ENCODE data around the gene CCDC7. TPM values are rescaled to one million over a fixed set of nuclear protein-coding genes. Genes with fewer than 3 reads are reported as not detected.

Gene CCDC7
- total and polyA plus RNA-seq, 2 experiments from 2014 or later, result 0.83 to 1.6 TPM

GRCh38 chr10:32621969-32622368 is 176.0 kb downstream of the CCDC7 start:
- Mint-ChIP-seq H3K4me3 (no peak overlapping the region), H3K27ac (no peak overlapping the region), H3K36me3 (ENCODE audit: low read depth) (no peaks in the 10 kb centered on the region), H3K9me3 (peaks cover 5% of the 10 kb centered on the region; the same call in 1 of the 3 replicates), H3K4me1 (no peaks in the 10 kb centered on the region), H3K27me3 (ENCODE audit: insufficient read depth, low read depth, poor library complexity) (peaks cover 2% of the 10 kb centered on the region)
- Histone ChIP-seq H2AFZ (no peak overlapping the region), H3K4me3 (no peak overlapping the region), H3K4me2 (no peak overlapping the region), H3K36me3 (ENCODE audit: insufficient read depth) (no peaks in the 10 kb centered on the region), H3K27me3 (ENCODE audit: insufficient read depth) (no peaks in the 10 kb centered on the region), H3K27ac (ENCODE audit: low read depth) (no peak overlapping the region), H3K4me1 (ENCODE audit: insufficient read depth) (no peaks in the 10 kb centered on the region), H3F3A (replicated peaks; ENCODE audit: low read depth) (no peaks in the 10 kb centered on the region), H4K20me1 (replicated peaks; ENCODE audit: insufficient read depth) (no peaks in the 10 kb centered on the region), H3K79me2 (replicated peaks; ENCODE audit: insufficient read depth) (no peaks in the 10 kb centered on the region), H3K9me2 (ENCODE audit: insufficient read depth) (no peaks in the 10 kb centered on the region)
- ATAC-seq (no peak), DNase-seq (ENCODE audit: low spot score) (no peak)
- TF ChIP-seq NANOG (IDR thresholded peaks at IDR 0.05; ENCODE audit: borderline replicate concordance) (no peak), EZH2phosphoT487 (IDR thresholded peaks at IDR 0.05; ENCODE audit: unreplicated experiment) (no peak)
- TF ChIP-seq, protein P1, sequence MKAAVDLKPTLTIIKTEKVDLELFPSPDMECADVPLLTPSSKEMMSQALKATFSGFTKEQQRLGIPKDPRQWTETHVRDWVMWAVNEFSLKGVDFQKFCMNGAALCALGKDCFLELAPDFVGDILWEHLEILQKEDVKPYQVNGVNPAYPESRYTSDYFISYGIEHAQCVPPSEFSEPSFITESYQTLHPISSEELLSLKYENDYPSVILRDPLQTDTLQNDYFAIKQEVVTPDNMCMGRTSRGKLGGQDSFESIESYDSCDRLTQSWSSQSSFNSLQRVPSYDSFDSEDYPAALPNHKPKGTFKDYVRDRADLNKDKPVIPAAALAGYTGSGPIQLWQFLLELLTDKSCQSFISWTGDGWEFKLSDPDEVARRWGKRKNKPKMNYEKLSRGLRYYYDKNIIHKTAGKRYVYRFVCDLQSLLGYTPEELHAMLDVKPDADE (IDR thresholded peaks at IDR 0.05), result no peak

GRCh38 chr10:32622409-32622808 is 176.5 kb downstream of the CCDC7 start:
- Histone ChIP-seq H3K4me1 (ENCODE audit: insufficient read depth) (no peaks in the 10 kb centered on the region), H3K27me3 (ENCODE audit: insufficient read depth) (no peaks in the 10 kb centered on the region), H3K9me2 (ENCODE audit: insufficient read depth) (no peaks in the 10 kb centered on the region), H3K36me3 (ENCODE audit: insufficient read depth) (no peaks in the 10 kb centered on the region), H3F3A (replicated peaks; ENCODE audit: low read depth) (no peaks in the 10 kb centered on the region), H3K27ac (ENCODE audit: low read depth) (no peak overlapping the region), H3K79me2 (replicated peaks; ENCODE audit: insufficient read depth) (no peaks in the 10 kb centered on the region), H4K20me1 (replicated peaks; ENCODE audit: insufficient read depth) (no peaks in the 10 kb centered on the region), H3K4me3 (no peak overlapping the region), H3K4me2 (no peak overlapping the region), H2AFZ (no peak overlapping the region)
- Mint-ChIP-seq H3K27ac (no peak overlapping the region), H3K27me3 (ENCODE audit: insufficient read depth, low read depth, poor library complexity) (peaks cover 2% of the 10 kb centered on the region), H3K4me3 (no peak overlapping the region), H3K4me1 (no peaks in the 10 kb centered on the region), H3K9me3 (peaks cover 6% of the 10 kb centered on the region; the same call in 1 of the 3 replicates), H3K36me3 (ENCODE audit: low read depth) (no peaks in the 10 kb centered on the region)
- no peak for ATAC-seq
- DNase-seq (ENCODE audit: low spot score), result no peak
- TF ChIP-seq, protein P2, sequence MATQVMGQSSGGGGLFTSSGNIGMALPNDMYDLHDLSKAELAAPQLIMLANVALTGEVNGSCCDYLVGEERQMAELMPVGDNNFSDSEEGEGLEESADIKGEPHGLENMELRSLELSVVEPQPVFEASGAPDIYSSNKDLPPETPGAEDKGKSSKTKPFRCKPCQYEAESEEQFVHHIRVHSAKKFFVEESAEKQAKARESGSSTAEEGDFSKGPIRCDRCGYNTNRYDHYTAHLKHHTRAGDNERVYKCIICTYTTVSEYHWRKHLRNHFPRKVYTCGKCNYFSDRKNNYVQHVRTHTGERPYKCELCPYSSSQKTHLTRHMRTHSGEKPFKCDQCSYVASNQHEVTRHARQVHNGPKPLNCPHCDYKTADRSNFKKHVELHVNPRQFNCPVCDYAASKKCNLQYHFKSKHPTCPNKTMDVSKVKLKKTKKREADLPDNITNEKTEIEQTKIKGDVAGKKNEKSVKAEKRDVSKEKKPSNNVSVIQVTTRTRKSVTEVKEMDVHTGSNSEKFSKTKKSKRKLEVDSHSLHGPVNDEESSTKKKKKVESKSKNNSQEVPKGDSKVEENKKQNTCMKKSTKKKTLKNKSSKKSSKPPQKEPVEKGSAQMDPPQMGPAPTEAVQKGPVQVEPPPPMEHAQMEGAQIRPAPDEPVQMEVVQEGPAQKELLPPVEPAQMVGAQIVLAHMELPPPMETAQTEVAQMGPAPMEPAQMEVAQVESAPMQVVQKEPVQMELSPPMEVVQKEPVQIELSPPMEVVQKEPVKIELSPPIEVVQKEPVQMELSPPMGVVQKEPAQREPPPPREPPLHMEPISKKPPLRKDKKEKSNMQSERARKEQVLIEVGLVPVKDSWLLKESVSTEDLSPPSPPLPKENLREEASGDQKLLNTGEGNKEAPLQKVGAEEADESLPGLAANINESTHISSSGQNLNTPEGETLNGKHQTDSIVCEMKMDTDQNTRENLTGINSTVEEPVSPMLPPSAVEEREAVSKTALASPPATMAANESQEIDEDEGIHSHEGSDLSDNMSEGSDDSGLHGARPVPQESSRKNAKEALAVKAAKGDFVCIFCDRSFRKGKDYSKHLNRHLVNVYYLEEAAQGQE (IDR thresholded peaks at IDR 0.05; ENCODE audit: unreplicated experiment), result no peak
- TF ChIP-seq ZNF331 (CRISPR knock-in tag; IDR thresholded peaks at IDR 0.05; ENCODE audit: low read depth), result no peak
- TF ChIP-seq STAT1 (IDR thresholded peaks at IDR 0.05; ENCODE audit: unreplicated experiment), result no peak
- no peak for TF ChIP-seq JUNB (IDR thresholded peaks at IDR 0.05; ENCODE audit: unreplicated experiment)
- TF ChIP-seq CREB1 (CRISPR knock-in tag; IDR thresholded peaks at IDR 0.05; ENCODE audit: low read depth), result no peak
- TF ChIP-seq NANOG (IDR thresholded peaks at IDR 0.05; ENCODE audit: borderline replicate concordance), result no peak
- TF ChIP-seq, protein P3, sequence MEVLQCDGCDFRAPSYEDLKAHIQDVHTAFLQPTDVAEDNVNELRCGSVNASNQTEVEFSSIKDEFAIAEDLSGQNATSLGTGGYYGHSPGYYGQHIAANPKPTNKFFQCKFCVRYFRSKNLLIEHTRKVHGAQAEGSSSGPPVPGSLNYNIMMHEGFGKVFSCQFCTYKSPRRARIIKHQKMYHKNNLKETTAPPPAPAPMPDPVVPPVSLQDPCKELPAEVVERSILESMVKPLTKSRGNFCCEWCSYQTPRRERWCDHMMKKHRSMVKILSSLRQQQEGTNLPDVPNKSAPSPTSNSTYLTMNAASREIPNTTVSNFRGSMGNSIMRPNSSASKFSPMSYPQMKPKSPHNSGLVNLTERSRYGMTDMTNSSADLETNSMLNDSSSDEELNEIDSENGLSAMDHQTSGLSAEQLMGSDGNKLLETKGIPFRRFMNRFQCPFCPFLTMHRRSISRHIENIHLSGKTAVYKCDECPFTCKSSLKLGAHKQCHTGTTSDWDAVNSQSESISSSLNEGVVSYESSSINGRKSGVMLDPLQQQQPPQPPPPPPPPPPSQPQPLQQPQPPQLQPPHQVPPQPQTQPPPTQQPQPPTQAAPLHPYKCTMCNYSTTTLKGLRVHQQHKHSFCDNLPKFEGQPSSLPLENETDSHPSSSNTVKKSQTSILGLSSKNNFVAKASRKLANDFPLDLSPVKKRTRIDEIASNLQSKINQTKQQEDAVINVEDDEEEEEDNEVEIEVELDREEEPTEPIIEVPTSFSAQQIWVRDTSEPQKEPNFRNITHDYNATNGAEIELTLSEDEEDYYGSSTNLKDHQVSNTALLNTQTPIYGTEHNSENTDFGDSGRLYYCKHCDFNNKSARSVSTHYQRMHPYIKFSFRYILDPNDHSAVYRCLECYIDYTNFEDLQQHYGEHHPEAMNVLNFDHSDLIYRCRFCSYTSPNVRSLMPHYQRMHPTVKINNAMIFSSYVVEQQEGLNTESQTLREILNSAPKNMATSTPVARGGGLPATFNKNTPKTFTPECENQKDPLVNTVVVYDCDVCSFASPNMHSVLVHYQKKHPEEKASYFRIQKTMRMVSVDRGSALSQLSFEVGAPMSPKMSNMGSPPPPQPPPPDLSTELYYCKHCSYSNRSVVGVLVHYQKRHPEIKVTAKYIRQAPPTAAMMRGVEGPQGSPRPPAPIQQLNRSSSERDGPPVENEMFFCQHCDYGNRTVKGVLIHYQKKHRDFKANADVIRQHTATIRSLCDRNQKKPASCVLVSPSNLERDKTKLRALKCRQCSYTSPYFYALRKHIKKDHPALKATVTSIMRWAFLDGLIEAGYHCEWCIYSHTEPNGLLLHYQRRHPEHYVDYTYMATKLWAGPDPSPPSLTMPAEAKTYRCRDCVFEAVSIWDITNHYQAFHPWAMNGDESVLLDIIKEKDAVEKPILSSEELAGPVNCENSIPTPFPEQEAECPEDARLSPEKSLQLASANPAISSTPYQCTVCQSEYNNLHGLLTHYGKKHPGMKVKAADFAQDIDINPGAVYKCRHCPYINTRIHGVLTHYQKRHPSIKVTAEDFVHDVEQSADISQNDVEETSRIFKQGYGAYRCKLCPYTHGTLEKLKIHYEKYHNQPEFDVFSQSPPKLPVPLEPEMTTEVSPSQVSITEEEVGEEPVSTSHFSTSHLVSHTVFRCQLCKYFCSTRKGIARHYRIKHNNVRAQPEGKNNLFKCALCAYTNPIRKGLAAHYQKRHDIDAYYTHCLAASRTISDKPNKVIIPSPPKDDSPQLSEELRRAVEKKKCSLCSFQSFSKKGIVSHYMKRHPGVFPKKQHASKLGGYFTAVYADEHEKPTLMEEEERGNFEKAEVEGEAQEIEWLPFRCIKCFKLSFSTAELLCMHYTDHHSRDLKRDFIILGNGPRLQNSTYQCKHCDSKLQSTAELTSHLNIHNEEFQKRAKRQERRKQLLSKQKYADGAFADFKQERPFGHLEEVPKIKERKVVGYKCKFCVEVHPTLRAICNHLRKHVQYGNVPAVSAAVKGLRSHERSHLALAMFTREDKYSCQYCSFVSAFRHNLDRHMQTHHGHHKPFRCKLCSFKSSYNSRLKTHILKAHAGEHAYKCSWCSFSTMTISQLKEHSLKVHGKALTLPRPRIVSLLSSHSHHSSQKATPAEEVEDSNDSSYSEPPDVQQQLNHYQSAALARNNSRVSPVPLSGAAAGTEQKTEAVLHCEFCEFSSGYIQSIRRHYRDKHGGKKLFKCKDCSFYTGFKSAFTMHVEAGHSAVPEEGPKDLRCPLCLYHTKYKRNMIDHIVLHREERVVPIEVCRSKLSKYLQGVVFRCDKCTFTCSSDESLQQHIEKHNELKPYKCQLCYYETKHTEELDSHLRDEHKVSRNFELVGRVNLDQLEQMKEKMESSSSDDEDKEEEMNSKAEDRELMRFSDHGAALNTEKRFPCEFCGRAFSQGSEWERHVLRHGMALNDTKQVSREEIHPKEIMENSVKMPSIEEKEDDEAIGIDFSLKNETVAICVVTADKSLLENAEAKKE (CRISPR knock-in tag; IDR thresholded peaks at IDR 0.05), result no peak
- no peak for TF ChIP-seq EZH2 (IDR thresholded peaks at IDR 0.05; ENCODE audit: low read depth, unreplicated experiment)
- TF ChIP-seq, protein P1 (IDR thresholded peaks at IDR 0.05), result no peak
- TF ChIP-seq EZH2phosphoT487 (IDR thresholded peaks at IDR 0.05; ENCODE audit: unreplicated experiment), result no peak

Data from GM23338 (cell line).